NCI-H460 (cell line): Measurements from ENCODE around the gene DLEC1. TPM values are rescaled to one million over a fixed set of nuclear protein-coding genes. Genes with fewer than 3 reads are reported as not detected.

Experiments used
- DNase-seq: peaks from one replicate; pipeline ENCODE4 v3.0.0-alpha.2; 2016; ENCODE audit warnings: low read depth; ENCODE audit errors: extremely low read depth
- polyA plus RNA-seq: library from polyadenylated mRNA; depleted of rRNA; stranded (reverse); fragments of >200 nt; gene quantifications from 2 replicates; pipeline ENCODE4 v1.2.3, GENCODE V29; 2014; cell fraction: nucleus; rRNA removed
- total RNA-seq: library from RNA; depleted of rRNA; stranded (reverse); fragments of >200 nt; shearing (Covaris generic); gene quantifications from 2 replicates; pipeline ENCODE4 v1.2.3, GENCODE V29; 2014; rRNA removed

DLEC1 gene
- 0.10 TPM in 1 of 2 replicates, not detected in the other for total RNA-seq
- 0.01 and 0.06 TPM in 2 replicates for polyA plus RNA-seq

DNA sequence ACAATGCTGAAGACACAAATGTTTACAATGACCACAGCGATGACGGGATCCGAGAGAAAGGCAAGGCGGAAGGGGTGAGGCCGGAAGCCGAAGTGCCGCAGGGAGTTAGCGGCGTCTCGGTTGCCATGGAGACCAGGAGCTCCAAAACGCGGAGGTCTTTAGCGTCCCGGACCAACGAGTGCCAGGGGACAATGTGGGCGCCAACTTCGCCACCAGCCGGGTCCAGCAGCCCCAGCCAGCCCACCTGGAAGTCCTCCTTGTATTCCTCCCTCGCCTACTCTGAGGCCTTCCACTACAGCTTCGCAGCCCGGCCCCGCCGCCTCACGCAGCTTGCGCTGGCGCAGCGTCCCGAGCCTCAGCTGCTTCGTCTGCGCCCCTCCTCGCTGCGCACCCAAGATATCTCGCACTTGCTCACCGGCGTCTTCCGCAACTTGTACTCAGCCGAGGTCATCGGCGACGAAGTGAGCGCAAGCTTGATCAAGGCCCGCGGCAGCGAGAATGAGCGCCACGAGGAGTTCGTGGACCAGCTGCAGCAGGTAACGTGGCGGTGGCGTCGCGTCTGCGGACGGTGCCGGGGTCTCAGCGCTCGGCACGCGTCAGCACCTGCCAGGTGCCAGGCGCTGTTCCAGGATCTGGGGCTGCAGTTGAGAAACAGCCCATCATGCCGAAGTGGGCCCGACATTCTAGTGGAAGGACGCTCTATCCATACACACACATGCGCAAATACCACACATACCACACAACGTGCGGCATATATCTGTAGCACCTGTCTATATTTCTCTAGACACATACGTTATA is at the start of gene DLEC1:
Gene DLEC1, plus strand, starts transcription at position 108 of the 798 bp plus-strand sequence. Its CDS starts 18 bp downstream, at position 126.
- peak; percentile 13 for DNase-seq

- DNase-seq: no peak
Observed at GRCh38 chr3:37989821-37990480, 49.1 kb upstream of the DLEC1 start.

DNA sequence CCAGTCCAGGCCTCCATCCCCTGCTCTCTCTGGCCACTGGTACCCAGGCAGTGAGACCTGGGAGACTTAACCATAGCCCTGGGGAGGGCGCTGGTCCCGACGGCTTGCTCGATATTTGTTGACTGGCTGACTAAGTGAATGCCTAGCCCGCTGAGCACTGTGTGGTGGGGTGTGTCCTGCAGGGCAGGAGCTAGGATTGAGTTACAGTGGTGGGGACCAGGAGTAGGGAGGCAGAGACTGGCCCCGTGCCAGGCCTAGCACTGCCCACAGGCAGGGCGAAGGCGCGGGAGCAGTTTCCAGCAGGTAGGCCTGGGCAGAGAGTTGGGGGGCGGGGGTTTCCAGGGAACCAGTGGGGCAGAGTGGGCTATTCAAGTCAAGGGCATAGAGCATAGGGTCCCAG is 48.5 kb upstream of the DLEC1 start, which contains the start of gene VILL:
Gene VILL, plus strand, starts transcription at position 260 of the 400 bp plus-strand sequence. CDS start 2,887 bp downstream, outside the sequence.
- DNase-seq: no peak

GRCh38 chr3:37991109-37991508 is 47.9 kb upstream of the DLEC1 start:
- DNase-seq: no peak

DNA sequence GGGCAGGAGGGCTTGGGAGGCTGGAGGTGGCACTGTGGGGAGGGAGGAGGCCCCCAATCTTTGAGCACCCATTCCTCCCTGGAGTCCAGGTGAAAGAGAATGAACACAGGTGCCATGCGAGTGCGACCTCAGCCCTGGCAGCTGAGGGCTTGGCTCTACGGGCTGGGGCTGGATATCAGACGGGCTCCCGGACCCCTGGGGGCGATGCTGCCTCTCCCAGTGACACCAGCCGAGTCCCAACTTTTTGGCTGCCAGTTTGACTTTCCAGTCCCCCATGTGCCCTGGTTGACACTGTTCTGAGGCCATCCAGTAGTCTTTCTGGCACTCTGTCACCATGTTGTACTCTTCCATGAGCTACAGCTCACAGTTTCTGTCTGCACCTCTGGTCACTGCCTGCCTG is 47.2 kb upstream of the DLEC1 start:
- DNase-seq: no peak

GRCh38 chr3:37992271-37993066 is 46.5 kb upstream of the DLEC1 start:
- no peak for DNase-seq

DNA sequence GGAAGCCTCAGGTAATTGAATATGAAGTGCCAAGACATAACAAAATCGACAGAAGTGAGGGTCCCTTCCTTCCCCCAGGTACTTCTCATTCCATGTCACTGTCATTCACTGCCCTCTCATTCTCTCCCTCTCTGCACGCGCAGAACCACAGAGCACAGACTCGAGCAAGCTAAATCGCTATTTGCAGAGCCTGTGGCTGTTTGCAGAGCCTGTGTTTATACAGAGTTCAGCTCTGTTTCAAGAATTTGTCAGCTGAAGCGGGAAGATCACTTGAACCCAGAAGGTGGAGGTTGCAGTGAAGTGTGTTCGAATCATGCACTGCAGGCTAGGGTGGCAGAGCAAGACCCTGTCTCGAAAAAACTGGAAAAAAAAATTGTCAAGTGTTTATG is 45.9 kb upstream of the DLEC1 start:
- no peak for DNase-seq

DNA sequence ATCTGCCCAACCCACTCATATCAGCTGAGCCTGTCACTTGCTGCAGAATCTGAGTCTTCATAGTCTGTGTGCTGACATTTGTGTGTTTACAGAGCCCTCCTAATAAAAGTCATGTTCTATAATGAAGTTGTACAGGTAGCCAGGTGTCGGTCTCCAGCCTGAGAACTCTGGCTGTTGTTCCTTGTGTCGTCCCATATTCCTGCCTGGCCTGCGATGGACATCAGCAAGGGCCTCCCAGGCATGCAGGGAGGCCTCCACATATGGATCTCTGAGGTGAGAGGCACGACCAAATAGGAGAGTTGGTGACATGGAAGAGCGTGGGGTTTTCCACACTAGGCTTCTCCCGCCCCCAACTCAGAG is 45.6 kb upstream of the DLEC1 start:
- DNase-seq: no peak

DNA sequence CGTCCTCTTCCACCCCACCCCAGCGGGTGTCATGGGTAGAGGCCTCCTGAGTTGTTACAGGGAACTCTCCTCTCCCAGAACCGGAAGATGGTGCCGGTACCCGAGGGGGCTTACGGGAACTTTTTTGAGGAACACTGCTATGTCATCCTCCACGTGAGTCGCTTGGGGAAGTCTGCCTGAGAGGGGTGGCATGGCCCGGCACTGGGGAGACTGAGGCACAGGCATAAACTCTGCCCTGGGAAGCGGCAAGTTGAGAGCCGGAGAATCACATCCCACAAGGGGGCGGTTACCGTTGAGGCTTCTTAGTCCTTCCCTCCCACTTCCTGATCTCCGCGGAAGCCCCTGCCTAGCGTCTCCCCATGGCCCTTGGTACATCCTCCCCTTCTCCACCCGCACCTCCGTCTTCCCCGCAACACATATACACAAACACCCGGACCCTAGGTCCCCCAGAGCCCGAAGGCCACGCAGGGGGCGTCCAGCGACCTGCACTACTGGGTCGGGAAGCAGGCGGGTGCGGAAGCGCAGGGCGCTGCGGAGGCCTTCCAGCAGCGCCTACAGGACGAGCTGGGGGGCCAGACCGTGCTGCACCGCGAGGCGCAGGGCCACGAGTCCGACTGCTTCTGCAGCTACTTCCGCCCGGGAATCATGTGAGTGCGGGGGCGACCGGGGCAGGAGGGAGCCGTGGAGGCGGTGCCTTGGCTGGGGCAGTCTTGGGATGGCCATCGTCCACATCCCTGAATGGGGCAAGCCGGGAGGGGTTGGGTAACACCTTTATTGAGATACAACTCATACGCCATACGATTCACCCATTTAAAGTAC is 45.0 kb upstream of the DLEC1 start:
- no peak for DNase-seq

DNA sequence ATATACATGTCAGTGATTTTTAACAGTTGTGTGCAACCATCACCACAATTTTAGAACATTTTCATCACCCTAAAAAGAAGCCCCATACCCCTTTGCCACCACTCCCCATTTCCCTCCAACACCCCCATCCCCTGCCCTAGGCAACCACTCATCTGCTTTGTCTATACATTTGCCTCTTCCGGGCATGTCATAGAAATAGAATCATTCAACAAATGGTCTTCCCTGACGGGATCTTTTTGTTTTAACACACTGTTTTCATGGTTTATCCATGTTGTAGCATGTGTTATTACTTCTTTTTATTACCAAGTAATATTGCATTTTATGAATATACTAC is 44.4 kb upstream of the DLEC1 start:
- DNase-seq: no peak

DNA sequence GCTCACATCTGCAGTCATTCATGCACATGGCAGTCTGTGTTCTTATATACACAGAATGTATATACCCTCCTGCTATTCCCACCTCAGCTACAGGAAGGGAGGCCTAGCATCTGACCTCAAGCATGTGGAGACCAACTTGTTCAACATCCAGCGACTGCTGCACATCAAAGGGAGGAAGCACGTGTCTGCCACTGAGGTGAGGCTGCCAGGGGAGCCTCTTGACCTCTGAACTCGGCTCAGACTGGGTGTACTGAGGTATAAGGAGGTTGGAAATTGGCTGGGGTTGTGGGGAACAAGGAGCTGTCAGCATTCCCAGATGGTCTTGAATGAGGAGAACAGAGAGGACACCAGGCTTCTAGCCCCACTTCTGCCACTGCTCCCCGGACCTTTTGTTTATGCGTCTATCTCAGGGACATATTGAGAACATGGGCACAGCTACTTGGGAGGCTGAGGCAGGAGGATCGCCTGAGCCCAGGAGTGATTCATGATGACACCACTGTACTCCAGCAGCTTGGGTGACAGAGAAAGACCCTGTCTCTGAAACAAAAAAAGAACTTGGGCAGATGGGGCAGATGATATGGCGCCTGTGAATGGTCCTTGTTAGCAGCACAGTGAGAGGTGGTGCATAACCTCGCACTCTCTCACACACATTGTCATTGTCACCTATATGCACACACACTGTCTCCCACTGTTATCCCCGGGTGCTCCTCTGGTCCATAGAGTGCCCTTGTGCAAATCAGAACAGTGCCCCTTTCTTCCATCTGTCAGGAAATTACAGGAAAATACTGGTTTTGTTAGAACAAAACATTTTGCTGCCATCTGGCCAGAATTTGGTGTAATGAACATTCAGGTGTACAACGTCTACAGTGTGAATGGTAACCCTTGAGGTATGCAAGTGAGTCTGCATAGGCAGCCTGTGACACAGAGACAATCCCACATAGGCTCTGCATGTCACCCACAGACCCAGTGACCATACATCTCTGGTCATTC is 43.1 kb upstream of the DLEC1 start:
- no peak for DNase-seq

DNA sequence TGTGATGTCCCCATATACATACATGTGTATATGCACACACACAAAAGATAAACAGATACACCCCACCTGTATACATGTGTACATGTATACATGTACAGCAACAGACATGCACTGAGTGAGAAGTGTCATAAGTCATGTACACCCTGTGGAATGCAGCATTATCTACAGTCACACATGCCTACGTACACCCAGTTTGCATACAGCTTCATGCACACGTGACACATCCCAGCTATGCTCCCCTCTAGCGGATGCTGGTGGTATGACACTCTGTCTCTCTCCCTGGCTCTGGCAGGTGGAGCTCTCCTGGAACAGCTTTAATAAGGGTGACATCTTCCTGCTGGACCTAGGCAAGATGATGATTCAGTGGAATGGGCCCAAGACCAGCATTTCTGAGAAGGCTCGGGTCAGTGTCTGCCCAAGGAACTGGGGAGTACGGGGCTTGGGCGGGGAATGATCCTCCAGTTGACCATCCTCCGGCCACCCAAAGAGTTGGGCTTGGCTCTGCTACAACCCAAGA is 42.2 kb upstream of the DLEC1 start:
- peak; percentile 68 for DNase-seq

GRCh38 chr3:37997342-37997741 is 41.7 kb upstream of the DLEC1 start:
- DNase-seq: no peak

DNA sequence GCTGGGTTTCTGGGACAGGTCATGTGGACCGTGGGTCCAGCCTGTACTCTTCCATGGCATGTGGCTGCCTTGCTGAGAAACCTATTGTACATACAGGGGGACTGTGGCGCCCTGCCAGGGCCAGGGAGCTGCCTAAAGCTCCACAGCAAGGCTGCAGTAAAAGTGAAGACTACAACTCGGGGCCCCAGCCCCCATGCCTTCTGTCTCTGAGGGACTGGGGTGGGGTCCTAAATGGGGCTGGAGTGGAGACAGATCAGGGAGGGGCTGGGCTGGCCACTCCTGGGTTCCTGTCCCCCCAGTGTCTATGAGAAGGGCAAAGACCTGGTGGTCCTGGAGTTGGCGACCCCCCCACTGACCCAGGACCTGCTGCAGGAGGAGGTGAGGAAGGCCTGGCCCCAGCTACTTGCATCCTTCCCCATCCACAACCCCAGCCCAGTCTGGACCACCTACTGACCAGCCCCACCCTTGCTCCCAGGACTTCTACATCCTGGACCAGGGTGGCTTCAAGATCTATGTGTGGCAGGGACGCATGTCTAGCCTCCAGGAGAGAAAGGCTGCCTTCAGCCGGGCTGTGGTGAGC is 41.1 kb upstream of the DLEC1 start:
- DNase-seq: no peak

- no peak for DNase-seq
Observed at GRCh38 chr3:37999836-38000235, 39.2 kb upstream of the DLEC1 start.

DNA sequence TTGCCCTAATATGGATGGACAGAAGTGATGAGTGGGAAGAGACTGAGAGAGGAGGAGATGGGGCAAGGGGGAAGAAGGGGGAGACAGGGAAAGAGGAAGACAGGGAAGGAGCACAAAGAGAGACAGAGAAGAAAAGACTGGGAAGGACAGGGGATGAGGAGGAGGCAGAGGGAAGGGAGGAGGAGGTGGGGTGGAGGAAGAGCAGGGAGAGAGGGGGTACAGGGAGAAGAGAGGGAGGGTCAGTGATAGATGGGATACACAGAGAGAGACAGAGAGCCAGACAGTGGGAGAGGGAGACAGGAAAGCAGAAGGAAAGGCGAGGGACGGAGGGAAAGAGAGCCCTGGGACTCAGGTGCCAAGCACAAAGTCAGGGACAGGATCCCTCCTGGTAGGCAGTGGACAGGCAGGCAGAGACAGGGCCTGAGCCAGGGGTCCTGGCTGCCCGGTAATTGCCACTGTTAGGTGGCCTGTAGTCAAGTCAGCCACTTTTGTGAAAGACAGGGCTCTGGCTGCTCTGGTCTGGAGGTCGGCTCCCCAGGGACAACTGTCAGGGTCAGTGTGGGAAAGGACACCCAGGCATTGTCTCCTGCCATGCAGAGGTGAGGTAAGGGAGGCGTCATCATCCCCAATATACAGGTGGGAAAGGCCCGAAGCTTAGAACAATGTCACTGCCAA is 38.6 kb upstream of the DLEC1 start:
- DNase-seq: no peak

GRCh38 chr3:38000965-38001455 is 38.0 kb upstream of the DLEC1 start:
- DNase-seq: no peak
